Measurements from ENCODE around the gene RNF130.

Gene RNF130

DNA sequence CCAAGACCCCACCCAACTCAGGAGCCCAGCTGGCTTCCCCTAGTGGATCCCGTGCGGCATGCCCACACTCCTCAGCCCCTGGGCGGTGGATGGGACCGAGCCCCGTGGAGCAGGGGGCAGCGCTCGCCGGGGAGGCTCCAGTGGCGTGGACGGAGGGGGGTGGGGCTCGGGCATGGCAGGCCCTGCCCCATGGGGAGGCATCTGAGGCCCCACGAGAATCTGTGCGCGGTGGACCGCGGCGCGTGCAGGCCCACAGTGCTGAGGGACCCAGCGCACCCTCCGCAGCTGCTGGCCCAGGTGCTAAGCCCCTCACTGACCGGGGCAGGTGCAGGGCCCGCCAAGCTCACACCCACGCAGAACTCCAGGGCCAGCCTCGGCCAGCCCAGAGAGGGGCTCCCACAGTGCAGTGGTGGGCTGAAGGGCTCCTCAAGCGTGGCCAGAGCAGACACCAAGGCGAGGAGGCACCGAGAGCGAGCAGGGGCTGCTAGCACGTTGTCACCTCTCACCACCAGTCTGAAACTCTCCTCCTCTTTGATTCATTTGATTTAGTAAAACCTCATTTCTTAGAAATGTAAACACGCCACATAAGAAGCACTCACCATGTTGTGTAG, 25.6 kb downstream of the RNF130 start:
- TF ChIP-seq ZNF565 (CRISPR knock-in tag; conservative IDR thresholded peaks at IDR 0.05; ENCODE audit: low read depth) (no peak), ESRRG (CRISPR knock-in tag; IDR thresholded peaks at IDR 0.05) (no peak), ARNTL (CRISPR knock-in tag; IDR thresholded peaks at IDR 0.05; ENCODE audit: borderline replicate concordance, low read depth) (no peak), ZFP3 (CRISPR knock-in tag; IDR thresholded peaks at IDR 0.05) (no peak), OSR1 (CRISPR knock-in tag; IDR thresholded peaks at IDR 0.05) (no peak), TOX (CRISPR knock-in tag; IDR thresholded peaks at IDR 0.05; ENCODE audit: borderline replicate concordance) (no peak), BACH2 (CRISPR knock-in tag; IDR thresholded peaks at IDR 0.05; ENCODE audit: borderline replicate concordance) (no peak), CSDC2 (CRISPR knock-in tag; IDR thresholded peaks at IDR 0.05) (no peak), RARB (CRISPR knock-in tag; IDR thresholded peaks at IDR 0.05) (no peak), GLIS3 (CRISPR knock-in tag; IDR thresholded peaks at IDR 0.05) (no peak)

DNA sequence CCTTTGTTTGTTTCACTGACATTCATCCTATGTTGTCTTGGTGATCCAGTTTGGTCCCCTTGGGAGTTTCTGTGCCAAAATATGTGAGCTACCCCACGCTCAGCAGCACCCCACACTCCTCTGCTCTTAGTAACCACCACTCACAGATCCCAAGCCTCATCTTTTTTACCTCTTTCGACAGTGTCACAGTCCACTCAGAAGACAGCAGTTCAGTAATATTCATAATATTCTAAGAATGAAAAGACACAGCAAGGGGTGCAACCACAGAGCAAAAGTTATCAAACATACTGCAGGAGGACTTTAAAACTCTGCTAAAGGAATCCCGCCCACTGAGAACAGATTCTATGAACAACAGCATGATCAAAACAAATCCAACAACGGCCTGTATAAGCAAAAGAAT, 28.2 kb downstream of the RNF130 start:
- TF ChIP-seq ESRRG (CRISPR knock-in tag; IDR thresholded peaks at IDR 0.05) (no peak), OSR1 (CRISPR knock-in tag; IDR thresholded peaks at IDR 0.05) (no peak), RARB (CRISPR knock-in tag; IDR thresholded peaks at IDR 0.05) (no peak), BACH2 (CRISPR knock-in tag; IDR thresholded peaks at IDR 0.05; ENCODE audit: borderline replicate concordance) (no peak), TCF4 (CRISPR knock-in tag; IDR thresholded peaks at IDR 0.05; ENCODE audit: borderline replicate concordance) (no peak), SNAI2 (CRISPR knock-in tag; IDR thresholded peaks at IDR 0.05) (no peak), ZFP30 (CRISPR knock-in tag; IDR thresholded peaks at IDR 0.05) (no peak), CSDC2 (CRISPR knock-in tag; IDR thresholded peaks at IDR 0.05) (no peak), TOX (CRISPR knock-in tag; IDR thresholded peaks at IDR 0.05; ENCODE audit: borderline replicate concordance) (no peak), ISL1 (CRISPR knock-in tag; IDR thresholded peaks at IDR 0.05) (no peak)
- TF ChIP-seq, protein P1, sequence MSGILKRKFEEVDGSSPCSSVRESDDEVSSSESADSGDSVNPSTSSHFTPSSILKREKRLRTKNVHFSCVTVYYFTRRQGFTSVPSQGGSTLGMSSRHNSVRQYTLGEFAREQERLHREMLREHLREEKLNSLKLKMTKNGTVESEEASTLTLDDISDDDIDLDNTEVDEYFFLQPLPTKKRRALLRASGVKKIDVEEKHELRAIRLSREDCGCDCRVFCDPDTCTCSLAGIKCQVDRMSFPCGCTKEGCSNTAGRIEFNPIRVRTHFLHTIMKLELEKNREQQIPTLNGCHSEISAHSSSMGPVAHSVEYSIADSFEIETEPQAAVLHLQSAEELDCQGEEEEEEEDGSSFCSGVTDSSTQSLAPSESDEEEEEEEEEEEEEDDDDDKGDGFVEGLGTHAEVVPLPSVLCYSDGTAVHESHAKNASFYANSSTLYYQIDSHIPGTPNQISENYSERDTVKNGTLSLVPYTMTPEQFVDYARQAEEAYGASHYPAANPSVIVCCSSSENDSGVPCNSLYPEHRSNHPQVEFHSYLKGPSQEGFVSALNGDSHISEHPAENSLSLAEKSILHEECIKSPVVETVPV (CRISPR knock-in tag; IDR thresholded peaks at IDR 0.05): no peak
- TF ChIP-seq, protein P2, sequence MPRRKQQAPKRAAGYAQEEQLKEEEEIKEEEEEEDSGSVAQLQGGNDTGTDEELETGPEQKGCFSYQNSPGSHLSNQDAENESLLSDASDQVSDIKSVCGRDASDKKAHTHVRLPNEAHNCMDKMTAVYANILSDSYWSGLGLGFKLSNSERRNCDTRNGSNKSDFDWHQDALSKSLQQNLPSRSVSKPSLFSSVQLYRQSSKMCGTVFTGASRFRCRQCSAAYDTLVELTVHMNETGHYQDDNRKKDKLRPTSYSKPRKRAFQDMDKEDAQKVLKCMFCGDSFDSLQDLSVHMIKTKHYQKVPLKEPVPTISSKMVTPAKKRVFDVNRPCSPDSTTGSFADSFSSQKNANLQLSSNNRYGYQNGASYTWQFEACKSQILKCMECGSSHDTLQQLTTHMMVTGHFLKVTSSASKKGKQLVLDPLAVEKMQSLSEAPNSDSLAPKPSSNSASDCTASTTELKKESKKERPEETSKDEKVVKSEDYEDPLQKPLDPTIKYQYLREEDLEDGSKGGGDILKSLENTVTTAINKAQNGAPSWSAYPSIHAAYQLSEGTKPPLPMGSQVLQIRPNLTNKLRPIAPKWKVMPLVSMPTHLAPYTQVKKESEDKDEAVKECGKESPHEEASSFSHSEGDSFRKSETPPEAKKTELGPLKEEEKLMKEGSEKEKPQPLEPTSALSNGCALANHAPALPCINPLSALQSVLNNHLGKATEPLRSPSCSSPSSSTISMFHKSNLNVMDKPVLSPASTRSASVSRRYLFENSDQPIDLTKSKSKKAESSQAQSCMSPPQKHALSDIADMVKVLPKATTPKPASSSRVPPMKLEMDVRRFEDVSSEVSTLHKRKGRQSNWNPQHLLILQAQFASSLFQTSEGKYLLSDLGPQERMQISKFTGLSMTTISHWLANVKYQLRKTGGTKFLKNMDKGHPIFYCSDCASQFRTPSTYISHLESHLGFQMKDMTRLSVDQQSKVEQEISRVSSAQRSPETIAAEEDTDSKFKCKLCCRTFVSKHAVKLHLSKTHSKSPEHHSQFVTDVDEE (CRISPR knock-in tag; IDR thresholded peaks at IDR 0.05): no peak
- TF ChIP-seq, protein P3, sequence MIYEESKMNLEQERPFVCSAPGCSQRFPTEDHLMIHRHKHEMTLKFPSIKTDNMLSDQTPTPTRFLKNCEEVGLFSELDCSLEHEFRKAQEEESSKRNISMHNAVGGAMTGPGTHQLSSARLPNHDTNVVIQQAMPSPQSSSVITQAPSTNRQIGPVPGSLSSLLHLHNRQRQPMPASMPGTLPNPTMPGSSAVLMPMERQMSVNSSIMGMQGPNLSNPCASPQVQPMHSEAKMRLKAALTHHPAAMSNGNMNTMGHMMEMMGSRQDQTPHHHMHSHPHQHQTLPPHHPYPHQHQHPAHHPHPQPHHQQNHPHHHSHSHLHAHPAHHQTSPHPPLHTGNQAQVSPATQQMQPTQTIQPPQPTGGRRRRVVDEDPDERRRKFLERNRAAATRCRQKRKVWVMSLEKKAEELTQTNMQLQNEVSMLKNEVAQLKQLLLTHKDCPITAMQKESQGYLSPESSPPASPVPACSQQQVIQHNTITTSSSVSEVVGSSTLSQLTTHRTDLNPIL (CRISPR knock-in tag; IDR thresholded peaks at IDR 0.05; ENCODE audit: low read depth): no peak
- ATAC-seq: no peak

More for the DNA sequence above, 25.6 kb downstream of the RNF130 start:
- no peak for ATAC-seq

DNA sequence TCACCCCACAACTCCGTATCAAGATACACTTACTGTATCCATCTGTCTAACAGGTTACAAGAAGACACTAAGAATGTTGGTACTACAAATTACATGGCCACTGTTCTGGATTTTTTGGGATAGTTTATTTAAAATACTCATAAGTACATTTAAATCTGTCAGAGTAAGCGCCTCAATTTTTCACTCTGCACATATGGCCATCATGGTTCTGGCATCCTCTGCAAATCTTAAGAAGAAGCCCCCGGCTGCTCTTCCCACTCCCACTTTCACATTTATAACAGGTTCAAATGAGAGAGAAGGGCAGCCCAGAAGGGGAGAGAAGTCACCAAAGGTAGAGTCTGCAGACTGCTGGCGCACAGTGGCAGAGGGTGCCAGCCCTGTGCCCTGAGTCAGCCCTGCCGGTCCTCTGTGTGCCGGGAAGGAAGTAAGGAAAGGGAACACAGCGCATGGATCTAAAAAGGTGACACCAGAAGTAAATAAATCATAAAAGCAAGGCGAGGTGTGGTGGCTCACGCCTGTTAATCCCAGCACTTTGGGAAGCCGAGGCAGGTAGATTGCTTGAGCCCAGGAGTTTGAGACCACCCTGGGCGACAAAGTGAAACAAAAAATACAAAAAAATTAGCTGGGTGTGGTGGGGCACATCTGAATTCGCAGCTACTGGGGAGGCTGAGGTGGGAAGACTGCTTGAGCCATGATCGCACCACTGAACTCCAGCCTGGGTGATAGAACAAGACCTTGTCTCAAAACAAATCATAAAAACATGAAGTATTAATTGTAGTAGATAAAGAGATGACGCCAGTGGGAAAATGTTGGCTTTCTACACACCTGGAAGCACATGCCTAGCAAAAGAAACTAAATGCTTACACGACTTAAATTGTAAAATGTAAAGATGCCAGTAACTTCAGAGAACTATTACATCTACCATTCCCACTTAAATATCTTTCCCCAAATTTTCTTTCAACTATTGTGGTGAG, 30.0 kb downstream of the RNF130 start:
- no peak for ATAC-seq
- TF ChIP-seq ZC3H10 (CRISPR knock-in tag; IDR thresholded peaks at IDR 0.05): no peak
- TF ChIP-seq PPARA (CRISPR knock-in tag; IDR thresholded peaks at IDR 0.05; ENCODE audit: borderline replicate concordance): no peak
- TF ChIP-seq ZFP30 (CRISPR knock-in tag; IDR thresholded peaks at IDR 0.05): no peak
- no peak for TF ChIP-seq TOX (CRISPR knock-in tag; IDR thresholded peaks at IDR 0.05; ENCODE audit: borderline replicate concordance)

DNA sequence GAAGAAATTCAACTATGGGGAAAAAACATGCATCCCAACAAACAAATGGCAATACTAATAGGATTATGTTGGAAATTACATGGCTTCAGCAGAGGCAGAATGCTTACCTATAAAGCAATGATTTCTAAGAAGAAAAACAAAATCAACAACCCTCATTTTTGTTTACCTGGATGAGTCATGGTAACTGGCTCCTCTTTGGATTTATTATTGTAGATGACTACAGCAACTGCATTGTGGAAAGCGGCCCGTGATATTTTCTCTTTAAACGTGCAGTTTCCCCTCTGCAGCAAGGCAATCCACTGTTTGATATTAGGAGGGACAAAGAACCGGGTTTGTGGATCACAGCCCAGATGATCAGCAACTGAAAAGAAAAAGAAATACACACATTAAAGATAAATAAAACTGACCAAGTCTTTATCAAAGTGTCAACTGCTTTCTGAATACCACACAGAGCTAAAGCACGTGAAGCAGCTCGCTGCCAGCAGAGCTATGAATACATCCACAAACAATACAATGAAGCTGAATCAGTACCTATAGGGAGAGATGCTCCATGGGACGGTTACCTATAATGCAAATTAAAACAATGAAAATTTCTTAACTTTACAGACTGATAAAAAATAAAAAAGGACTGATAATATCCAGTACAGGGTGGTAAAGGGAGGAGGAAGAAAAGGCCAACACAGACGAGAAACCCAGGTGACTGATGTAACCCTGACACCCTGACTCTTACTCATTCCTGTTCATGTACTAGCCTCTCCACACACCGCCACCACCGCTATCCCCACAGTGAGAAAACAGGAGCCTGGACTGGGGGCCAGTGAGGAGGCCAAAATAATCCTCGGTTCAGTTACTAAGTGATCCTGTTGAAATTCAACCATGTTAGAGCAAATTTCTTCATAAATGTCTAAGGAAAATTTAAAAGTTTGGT, 31.0 kb downstream of the RNF130 start:
- no peak for TF ChIP-seq RARB (CRISPR knock-in tag; IDR thresholded peaks at IDR 0.05)
- TF ChIP-seq ARNTL (CRISPR knock-in tag; IDR thresholded peaks at IDR 0.05; ENCODE audit: borderline replicate concordance, low read depth): no peak
- TF ChIP-seq GLIS3 (CRISPR knock-in tag; IDR thresholded peaks at IDR 0.05): no peak
- no peak for TF ChIP-seq TCF4 (CRISPR knock-in tag; IDR thresholded peaks at IDR 0.05; ENCODE audit: borderline replicate concordance)
- no peak for TF ChIP-seq CSDC2 (CRISPR knock-in tag; IDR thresholded peaks at IDR 0.05)
- TF ChIP-seq, protein P4, sequence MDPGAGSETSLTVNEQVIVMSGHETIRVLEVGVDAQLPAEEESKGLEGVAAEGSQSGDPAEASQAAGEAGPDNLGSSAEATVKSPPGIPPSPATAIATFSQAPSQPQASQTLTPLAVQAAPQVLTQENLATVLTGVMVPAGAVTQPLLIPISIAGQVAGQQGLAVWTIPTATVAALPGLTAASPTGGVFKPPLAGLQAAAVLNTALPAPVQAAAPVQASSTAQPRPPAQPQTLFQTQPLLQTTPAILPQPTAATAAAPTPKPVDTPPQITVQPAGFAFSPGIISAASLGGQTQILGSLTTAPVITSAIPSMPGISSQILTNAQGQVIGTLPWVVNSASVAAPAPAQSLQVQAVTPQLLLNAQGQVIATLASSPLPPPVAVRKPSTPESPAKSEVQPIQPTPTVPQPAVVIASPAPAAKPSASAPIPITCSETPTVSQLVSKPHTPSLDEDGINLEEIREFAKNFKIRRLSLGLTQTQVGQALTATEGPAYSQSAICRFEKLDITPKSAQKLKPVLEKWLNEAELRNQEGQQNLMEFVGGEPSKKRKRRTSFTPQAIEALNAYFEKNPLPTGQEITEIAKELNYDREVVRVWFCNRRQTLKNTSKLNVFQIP (CRISPR knock-in tag; IDR thresholded peaks at IDR 0.05; ENCODE audit: borderline replicate concordance, low read depth): no peak
- no peak for TF ChIP-seq ZFP3 (CRISPR knock-in tag; IDR thresholded peaks at IDR 0.05)
- no peak for TF ChIP-seq ZNF8 (CRISPR knock-in tag; IDR thresholded peaks at IDR 0.05)
- ATAC-seq: no peak

Measured in SK-N-SH treated with all-trans-retinoic acid at 6 μM for 48 hours (cell line).